T-helper 9 cell (primary cell): Measurements from ENCODE around the gene CRYBB3.
A peak's percentile ranks its signal among the peaks of the same experiment; 100 is the strongest.

Experiments
- DNase-seq: peaks from one replicate; pipeline ENCODE4 v3.0.0-alpha.2; 2020
- total RNA-seq, 2 donors: gene quantifications; one replicate each; lab custom pipeline; 2026; lab: John Stamatoyannopoulos, UW

CRYBB3 gene
- total RNA-seq, result 0 to 0.42 reads per million in 2 donors

DNA sequence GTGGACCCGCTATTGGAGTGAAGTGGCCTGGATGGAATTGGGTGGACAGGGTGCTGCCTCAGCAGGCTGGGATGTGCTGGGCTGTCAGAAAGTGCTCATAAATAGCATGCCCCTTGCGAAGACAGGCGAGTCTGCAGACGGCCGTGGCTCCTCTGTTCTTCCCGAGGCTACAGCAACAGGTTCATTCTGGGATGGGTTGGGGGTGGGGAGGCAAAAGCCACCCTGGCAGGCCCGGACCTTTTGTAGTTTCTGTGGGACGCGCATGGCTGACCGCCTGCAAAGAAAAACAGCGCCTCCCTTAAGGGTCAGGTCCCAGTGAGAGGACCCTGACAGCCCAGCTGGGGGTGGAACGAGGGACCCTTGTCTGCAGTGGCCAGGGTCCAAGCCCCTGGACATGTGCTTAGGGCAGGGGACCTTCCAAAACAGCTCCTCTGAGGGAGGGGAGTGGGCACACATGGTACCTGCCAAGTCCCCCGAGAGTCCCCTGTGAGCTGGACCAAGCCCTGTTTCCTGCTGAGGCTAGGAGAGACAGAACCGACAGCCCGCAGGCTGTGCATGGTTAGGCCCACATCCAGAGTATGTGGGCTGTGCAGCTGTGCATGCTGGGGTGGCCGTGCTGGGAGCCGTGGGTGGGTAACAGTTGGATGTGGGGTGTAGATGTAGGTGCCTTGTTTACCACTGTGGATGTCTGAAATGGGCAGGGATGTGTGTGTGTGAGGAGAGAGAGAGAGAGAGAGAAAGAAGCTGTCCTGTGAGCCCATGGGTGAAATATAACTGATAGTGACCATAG lies at the start of gene CRYBB3:
CRYBB3 (plus strand) TSS at position 128 of the 790 bp plus-strand sequence. CDS start 1,539 bp downstream, outside the sequence.
- DNase-seq, result no peak

DNA sequence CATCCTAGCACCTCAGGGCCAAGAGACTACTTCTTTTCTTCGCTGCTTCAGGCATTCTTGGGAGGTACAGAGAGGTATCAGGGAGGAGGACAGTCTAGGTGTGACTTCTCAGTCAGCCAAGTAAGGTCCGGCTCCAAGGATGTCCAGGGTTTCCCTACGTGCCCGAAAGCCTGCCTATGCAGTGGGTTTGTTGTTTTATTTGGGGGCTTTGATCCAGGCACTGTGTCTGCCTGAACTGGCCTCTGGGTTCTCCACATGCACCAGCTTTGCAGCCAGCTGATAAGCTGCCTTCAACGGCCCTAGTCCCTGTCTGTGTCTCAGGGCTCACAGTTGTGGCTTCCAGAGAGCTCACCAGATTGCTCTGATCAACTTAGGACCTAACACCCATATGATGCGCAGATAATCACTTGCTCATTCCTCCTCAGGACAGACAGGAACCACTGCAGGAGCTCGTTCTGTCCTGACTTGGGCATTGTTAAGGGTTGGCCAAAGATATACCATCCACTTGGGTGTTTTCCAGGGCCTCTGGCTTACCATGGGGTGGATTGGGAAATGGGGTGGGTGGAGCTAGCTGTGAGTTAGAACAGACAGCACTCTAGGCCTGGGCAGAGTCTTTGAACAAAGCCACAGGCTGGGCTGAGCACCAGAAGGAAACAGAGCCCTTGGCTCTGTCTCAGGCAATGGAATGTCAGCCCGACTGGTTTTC lies 45.5 kb upstream of the CRYBB3 start:
- DNase-seq, result no peak

DNA sequence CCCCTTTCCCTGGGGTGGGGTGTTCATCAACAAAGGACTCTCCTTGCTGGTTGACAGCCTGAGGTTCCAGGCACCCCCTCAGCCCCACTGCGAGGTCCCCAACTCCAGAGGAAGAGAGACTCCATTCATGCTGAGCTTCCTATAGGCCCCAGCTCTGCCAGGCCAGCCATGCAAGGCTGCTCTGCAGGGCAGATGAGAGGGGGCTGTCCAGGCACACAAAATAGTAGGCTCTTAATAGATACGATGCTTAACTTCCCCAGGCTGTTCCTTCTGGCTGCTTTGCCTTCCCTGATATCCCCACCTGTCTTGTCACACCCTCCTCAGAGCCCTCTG lies 45.0 kb upstream of the CRYBB3 start:
- no peak for DNase-seq

DNA sequence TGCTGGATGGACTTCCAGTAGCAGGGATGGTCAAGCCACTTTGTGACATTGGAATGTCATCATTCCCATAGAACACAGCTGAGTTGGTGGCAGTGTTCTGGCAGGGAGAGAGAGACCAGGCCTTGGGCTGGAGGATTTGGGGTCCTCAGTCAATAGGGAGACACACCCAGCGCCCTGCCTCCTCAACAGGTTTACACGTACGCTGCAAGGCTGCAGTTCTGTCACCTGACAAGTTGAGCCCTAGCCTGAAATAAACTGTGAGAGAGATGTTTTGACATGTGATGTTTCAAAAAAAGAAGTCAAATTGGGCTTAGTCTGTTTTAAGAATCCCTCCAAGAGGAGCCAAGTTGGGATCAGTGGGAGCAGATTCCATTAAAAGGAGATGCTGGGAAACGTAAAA lies 42.9 kb upstream of the CRYBB3 start:
- DNase-seq, result no peak

DNA sequence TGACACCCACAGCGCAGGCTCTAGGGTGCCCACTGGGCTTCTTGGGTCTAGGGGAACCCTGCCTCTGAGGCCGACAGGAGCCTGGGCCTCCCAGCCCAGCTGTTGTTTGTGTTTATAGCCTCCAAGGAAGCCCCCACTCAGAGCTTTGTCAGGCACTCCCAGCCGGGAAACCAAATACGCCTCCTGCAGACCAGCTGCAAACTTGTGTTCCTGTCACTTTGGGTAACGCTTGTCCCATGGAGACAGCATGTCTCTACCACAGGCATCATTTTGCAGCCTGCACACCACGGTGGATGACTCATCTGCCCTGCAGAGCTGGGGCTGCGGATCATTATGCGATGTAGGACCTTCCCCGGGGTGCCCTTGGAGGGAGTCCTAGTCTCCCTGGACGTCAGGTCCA lies 40.6 kb upstream of the CRYBB3 start:
- no peak for DNase-seq

DNA sequence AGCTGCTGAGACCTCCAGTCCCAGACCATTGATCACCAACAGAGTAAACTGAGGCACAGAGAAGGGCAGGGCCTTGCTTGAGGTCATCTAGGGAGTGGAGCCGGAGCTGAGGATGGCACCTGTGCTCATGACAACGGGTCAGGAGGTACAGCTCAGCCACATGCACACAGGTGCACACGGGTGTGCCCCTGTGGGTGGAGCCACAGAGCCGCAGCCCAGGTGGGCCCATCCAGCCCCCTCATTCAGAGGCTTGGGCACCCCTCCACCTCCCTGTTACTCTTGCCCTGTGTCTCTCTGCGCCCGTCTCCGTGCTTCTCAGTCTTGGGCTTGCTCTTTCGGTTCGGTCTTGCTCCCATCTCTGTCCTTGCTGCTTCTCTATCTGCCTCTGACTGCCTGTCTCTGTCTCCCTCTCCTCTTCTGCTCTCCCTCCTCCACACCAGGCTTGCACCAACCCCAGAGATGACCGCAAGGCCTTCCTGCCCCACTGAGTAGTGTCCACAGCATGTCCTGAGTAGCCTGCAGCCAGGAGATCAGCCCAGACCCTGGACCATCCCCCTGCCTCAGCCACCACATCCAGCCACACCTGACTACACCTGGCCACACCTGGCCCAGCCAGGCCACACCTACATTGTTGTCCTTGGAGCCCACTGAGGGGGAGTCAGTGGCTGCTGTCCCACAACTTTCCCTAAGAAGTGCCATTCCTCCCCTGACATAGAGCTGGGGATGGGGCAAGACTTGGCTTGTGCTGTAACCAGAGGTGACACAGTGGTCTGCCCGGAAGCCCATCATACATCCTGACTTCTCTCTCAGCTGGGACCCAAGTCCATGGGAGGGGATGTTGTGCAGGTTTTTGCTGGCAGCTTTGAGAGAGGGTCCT lies 39.3 kb upstream of the CRYBB3 start:
- DNase-seq, result no peak

DNA sequence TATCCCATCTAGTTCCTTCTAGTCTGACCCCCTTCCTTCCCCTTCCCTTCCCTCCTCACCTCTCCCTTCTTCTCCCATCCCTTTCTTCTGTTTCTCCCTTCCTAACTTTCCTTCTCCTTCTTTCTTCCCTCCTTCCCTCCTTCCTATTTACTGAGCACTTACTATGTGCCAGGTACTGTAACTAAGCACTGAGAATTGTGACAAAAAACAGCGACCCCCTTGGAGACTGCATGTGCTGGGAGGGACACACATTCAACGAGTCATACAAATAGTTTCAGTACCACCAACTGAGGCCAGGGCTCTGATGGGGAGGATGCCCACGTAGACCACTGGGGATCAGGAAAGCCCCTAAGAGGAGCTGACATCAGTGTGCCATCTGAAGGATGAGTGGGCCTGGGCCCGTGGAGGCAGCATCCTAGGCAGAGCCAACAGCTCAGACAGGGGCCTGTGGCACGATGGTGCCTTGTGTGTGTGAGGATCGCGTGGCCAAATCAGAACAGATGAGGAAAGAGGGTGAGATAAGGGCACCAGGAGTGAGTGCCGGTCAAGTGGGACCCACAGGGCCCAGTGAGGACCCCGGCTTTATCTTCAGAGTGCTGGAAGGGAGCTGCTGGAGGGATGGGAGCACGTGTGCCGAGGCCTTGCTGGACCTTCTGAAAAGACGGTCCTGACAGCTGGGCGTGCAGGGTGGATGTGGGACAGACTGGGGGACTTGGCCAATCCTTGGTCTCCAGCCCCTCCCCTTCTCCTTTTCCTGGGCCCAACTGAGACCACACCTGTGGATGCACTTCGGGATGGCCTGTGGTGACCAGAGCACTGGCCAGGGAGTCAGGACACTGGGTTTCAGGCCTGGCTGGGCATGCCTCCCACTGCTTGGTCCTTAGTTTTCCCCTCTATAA lies 38.4 kb upstream of the CRYBB3 start:
- no peak for DNase-seq

DNA sequence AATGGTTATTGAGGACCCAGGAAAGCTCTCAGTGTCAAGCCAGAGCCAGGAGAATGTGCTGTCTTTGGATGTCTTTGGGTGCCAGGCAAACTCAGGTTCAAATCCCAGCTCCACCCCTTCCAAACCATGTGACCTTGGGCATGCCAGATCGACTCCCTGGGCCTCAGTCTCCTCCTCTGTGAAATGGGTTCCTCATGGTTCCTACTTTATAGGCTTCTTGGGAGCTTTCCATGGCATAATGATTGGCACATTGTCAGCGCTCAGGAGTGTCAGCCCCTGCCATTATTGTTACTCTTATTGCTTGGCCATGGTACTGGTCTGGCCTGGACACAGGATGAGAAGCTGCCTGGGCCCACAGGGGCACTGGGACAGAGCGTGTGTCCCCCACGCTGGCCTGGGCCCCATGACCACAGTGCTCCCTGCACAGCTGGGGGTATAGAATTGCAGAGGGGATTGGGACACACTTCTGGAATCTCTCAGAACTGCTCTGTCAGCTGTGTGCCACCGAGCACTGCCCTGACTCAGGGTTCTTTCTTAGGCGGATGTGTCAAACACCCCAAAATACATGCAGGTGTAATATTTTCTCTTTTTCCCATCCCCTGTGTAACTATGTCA lies 37.6 kb upstream of the CRYBB3 start:
- no peak for DNase-seq

DNA sequence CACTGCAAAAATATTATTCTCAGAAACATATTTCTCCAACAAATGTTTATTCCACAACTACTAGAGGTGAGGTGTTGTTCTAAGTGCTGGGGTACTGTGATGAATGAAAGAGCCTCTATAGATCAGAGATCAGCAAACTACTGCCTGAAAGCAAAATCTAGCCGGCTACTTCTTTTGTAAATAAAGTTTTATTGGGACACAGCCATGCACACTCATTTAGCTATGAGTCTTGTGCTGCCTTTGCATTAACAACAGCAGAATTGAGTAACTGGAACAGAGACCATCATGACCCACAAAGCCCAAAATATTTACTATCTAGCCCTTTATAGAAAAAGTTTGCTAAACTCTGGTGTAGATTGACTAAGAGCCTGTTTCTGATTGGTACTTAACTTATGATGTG lies 37.1 kb upstream of the CRYBB3 start:
- no peak for DNase-seq

DNA sequence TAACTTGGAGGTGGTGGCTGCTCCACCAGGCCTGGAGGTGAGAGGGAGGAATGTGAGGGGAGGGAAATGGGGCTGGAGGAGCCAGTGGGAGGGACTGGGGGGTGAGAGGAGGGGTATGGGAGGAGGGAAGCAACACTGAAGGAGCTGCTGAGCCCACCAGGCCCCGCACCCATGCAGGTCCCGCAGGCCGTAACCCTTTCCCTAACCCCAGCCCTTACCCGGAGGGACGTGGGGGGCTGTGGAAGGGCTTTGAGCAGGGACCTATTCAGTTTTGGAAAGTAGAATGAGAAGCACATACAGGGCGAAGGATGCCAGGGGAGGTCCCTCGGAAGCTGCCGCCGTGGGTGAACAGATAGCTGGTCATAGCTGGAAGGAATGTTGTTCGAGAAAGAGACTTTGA lies 33.9 kb upstream of the CRYBB3 start:
- no peak for DNase-seq

DNA sequence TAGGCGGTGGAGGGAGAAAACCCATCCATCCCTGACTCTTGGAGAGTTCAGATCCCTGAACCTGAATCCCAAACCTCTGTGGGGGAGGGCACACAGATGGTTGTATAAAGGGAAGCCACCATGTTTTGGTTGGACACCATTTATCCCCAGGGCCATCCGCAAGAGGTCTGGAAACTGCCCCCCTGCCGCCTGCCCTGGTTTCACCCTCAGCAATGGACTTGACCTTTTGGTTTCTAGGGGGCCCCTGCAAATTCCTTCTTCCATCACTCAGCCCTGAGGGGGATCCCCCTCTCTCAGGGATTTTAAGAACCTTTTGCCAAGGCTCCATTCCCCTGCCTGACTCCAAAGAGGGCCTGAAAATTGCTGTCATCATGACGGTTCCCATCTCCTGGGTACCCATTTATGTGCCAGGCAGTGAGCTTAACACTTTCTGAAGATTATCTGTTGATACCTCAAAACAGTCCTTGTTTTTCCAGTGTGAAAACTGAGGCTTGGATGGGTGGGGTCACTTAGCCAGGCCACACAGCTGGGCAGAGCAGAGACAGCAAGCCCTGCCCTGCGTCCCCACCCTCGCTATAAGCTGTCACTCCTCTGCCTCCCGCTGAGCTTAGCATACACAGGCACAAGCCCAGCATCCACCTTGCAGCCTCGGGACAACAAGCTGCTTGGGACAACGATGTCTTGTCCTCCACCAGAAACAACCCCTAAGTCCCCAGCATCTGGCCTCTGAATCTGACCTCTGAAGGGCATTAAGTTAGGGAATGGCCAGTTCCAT lies 33.2 kb upstream of the CRYBB3 start:
- no peak for DNase-seq

DNA sequence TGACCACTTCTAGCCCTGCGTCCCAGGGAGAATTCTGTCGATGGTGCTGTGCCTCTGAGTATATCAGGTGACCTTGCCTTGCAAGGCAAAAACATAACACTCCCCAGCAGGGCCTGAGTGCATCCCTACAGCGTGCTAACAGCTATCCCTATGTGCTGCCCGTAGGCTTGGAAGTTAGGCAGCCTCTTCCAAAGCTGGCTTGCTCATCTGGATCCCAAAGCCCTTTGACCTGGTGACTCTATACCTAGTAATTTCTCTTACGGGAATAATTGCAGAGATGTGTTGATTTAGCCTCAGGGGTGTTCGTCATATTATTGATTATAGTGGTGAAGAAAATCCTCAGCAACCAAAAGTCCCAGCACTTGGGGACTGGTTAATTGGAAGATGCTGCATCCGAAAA lies 32.6 kb upstream of the CRYBB3 start:
- DNase-seq, result no peak

DNA sequence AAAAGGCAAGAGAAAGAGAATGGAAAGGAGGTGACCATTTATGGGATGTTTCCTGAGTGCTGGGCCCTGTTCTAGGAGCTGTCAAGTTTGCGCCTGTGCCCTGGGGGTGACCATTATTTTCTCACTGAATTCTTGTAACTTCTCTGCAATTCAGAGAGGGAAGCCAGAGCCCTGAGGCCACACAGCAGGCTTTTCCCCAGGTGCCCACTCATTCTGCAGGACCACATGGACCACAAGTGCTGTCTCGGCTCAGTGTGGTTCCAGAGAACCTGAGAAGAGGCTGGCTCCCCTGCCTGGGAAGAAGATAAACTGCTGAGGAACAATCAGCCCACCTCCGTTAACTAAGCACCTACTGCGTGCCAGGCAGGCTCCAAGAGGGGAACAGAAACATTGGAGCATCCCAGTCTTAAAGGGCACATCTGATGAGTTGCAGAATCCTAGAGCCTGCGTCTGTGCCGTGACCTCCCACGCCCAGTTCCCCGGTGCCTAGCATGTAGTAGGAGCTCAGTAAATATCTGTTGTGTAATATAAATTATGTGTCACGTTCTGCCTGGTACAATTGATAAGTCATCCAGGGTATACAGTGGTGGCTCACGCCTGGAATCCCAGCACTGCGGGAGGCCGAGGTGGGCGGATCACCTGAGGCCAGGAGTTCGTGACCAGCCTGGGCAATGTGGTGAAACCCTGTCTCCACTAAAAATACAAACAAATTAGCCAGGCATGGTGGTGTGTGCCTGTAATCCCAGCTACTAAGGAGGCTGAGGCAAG lies 31.6 kb upstream of the CRYBB3 start:
- DNase-seq, result no peak

DNA sequence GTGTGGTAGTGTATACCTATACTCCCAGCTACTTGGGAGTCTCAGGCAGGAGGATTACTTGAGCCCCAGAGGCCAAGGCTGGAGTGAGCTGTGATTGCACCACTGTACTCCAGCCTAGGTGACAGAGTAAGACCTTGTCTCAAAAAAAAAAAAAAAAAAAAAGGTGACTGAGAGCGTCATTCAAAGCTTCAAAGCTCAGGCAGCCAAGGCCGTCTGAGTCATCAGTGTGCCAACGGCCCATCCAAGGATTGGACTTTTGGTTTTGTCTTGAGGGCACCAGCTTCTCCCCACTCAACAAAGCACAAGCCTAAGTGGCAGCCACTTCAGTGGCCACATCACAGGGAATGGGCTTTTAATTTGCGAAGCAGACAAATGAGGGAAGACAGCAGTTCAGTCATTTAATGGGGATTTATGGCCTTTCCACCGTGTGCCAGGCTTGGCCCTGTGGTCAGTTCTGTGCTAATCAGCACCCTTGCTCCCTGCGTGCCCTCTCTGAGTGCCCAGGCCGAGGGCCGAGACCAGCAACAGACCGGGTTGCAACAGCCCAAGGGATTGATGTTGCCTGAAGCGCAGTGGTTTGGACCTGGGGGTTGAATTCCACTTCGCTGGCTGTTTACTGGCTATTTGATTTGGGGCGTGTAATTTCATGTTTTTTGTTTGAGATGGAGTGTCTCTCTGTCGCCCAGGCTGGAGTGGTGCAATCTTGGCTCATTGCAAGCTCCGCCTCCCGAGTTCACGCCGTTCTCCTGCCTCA lies 30.2 kb upstream of the CRYBB3 start:
- DNase-seq, result no peak

DNA sequence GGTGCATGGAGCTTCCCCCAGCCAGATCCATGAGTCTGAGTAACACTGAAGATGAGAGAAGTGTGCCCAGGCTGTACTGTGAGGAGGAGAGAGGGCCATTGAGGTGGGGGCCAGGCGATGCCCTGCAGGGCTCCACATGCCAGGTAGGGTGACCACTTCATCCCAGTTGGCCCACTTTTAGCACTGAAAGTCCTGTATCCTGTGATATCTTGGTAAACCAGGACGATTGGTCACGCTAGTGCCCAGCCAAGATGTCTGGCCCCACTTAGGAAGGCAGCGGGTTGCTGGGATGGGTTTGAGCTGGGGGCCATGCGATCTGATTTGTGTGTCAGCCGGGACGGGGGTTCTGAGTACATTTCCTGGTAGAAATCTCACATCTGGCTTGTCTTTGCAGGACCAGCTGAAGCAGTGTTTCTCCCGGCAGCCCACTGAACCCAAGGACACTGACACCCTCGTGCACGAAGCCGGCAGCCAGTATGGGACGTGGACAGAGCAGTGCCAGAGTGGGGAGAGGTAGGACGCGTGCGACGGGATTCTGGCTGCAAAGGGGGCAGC lies 29.2 kb upstream of the CRYBB3 start:
- DNase-seq, result no peak

DNA sequence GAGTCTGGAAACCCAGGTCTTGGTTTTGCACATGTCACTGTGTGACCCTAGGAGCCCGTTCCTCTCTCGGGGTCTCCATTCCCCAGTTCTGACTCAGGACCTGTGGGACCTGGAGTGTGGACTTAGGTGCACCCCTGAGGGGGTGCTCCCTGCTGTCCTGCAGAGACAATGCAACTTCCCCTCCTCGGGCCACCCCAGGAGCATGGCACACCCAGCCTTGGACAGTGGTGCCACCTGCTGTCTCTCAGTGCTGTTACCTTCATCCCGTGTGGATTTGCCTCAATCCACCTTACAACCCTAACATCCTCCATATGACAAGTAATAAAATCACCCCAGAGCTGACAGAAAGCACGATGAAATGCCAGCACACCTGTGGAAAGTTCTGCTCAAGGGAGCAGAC lies 27.5 kb upstream of the CRYBB3 start:
- peak; percentile 8 for DNase-seq

DNA sequence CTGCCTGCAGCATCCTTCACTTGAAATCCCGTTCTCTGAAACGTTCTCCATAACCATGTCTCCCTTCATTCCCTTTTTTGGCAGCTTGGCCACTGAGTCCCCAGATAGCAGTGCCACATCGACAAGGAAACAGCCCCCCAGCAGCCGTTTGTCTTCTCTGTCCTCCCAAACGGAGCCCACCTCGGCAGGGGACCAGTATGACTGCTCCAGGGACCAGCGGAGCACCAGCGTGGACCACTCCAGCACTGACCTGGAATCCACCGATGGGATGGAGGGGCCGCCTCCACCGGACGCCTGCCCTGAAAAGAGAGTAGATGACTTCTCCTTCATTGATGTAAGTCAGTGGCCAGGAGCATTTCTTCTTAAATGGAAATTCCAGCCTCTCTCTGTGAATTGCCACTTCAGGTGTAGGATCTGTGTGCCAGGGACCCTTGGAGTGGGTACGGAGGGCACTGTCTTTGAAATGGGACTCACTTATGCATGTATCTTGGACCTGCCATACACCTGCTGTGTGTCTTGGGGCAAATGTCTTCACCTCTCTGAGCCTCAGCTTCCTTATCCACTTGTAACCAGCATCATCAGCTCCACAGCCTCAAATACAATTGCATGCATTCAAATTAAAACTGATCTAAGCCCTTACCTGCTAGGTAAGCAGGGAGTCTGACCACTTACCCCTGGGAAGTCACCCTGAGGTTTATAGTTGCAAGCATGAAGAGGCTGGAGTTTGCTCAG lies 25.3 kb upstream of the CRYBB3 start:
- DNase-seq, result no peak

DNA sequence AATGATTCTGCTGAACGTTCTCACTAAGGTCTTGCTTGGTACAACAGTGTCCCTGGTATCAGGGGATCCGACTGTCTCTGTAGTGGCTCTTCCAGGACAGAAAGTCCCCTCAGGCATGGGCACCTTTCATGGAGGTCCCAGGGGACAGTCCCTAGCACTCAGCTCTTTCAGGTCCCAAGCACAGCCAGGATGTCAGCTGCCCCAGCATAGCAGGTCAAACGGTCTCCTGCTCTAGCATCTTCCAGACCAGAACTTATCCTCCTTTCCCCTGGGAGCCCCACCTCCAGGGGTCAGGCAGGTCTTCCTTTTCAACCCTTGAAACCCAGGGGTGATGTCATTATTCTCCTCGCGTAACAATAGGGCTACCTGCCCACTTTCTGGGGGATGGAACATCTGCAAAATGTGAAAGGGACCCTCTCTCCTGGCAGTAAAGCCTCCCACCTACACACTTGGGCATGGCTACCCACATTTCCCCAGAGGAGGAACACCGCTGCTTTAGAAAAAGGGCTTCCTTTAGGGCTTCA lies 24.7 kb upstream of the CRYBB3 start:
- DNase-seq, result no peak
